Measurements from ENCODE around the gene POU2F3. TPM values are rescaled to one million over a fixed set of nuclear protein-coding genes. Genes with fewer than 3 reads are reported as not detected.
A peak's percentile ranks its signal among the peaks of the same experiment; 100 is the strongest.

POU2F3 gene
- total and polyA plus RNA-seq, 5 donors = 0.05 to 0.31 (median 0.20) TPM; not detected in 1

DNA sequence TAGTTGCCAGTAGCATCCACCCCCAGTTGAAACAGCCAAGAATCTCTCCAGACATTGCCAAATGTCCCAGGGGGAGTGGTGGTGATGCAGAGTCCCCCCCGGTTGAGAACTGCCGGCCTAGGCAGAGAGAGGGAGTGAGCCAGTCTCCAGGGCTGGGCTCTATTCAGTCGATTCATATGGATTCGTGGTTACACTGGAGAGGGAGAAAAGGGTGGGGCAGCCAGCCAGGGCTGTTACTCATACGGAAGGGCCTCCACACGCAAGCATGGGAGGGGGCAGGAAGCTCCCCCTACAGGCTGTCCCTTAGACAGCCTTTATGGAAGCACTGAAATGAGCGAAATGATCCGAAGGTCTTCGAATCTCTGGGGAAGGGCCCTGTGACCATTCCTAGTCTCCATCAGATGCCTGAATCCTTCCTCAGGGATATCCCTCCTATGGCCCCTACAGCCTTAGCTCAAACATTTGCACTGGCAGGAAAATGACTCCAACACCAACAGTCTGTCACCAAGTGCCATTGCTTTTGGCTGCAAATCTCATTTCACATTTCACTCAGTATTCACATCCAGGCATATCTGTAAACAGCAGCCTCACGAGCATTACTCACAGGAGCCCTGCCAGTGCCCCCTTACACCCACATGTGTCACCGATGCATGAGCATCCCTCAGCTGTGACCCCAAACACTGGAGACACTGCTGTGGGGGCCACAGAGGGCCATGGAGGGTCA, 66.7 kb downstream of the POU2F3 start:
- Histone ChIP-seq H3K4me3 (ENCODE audit: low read length) (no peak overlapping the region), H3K27ac (ENCODE audit: low read length) (no peak overlapping the region), H3K9me3 (ENCODE audit: control insufficient read depth, low read length) (no peaks in the 10 kb centered on the region), H3K27me3 (ENCODE audit: control insufficient read depth, insufficient read depth) (no peaks in the 10 kb centered on the region), H3K4me1 (ENCODE audit: control insufficient read depth, insufficient read depth, low read length) (no peaks in the 10 kb centered on the region)
- peak; percentile 17 to 49 for ATAC-seq
- intact Hi-C loops (cut with DNase I) = no loop called here
- DNase-seq = peak in 2 of 3 donors; percentile 74
- 45% methylated on average over 11 of the region's 11 CpGs for WGBS

DNA sequence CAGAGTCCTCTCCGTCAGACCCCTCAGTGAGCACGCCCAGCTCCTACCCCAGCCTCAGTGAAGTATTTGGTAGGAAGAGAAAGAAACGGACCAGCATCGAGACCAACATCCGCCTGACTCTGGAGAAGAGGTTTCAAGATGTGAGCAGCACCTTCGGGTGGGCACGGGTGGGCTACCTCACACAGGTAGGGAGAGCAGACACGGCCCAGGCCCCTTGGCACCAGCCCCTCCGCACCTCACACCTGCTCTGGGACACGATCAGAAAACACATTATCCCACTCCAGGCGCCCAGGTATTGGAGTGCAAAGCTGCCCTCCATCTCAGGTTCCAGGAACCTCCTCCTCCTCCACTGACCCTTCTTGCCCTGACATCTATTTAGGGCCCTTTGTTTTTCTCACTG, 67.5 kb downstream of the POU2F3 start:
- H3K4me3 ChIP-seq (ENCODE audit: low read length) = no peak overlapping the region
- H3K4me1 ChIP-seq (ENCODE audit: control insufficient read depth, insufficient read depth, low read length) = no peaks in the 10 kb centered on the region
- H3K27me3 ChIP-seq (ENCODE audit: control insufficient read depth, insufficient read depth) = no peaks in the 10 kb centered on the region
- intact Hi-C loops (cut with DNase I) = no loop called here
- 93% methylated on average over 11 of the region's 11 CpGs for WGBS
- H3K27ac ChIP-seq (ENCODE audit: low read length) = no peak overlapping the region
- no peak for ATAC-seq
- H3K9me3 ChIP-seq (ENCODE audit: control insufficient read depth, low read length) = no peaks in the 10 kb centered on the region
- no peak for DNase-seq

DNA sequence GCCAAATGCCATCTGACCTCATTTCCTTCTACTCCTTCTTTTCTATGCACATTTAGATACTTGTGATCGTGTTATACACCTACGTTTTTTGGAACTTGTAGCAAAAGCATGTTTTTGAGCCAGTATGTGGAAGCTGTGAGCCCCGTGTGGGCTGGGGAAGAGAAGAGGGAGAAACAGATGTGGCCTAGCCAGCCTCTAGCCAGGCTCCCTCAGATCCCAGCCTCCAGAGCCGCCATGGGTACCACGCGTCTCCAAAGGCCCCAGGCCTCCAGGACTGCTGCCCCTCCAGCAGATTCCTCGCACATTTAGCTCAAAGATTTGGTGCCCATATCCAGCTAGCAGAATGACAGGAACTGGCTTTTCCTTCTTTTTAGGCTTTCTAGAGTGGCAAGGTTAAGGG, 68.1 kb downstream of the POU2F3 start:
- Histone ChIP-seq H3K9me3 (ENCODE audit: control insufficient read depth, low read length) (no peaks in the 10 kb centered on the region), H3K4me3 (ENCODE audit: low read length) (no peak overlapping the region), H3K27ac (ENCODE audit: low read length) (no peak overlapping the region), H3K4me1 (ENCODE audit: control insufficient read depth, insufficient read depth, low read length) (no peaks in the 10 kb centered on the region), H3K27me3 (ENCODE audit: control insufficient read depth, insufficient read depth) (no peaks in the 10 kb centered on the region)
- ATAC-seq = no peak
- intact Hi-C loops (cut with DNase I) = no loop called here
- WGBS = 82% methylated on average over 7 of the region's 7 CpGs
- DNase-seq = no peak

DNA sequence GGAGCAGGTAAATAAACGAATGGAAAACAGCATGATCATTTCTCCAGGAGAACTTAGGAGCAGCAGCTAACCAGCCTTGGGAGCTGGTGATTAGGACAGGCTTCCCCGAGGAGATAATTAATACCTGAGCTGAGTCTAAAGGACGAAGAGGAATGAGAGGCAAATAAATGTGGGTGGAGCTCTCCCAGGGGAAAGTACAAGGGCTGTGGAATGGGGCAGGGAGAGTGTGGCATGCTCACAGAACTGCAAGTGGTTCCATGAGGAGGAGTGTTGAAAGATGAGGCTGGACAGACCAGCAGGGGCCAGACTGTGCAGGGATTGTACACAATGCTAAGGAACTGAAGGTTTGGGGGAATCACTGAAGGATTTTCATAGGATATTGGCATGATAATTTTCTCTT, 70.9 kb downstream of the POU2F3 start:
- no peaks in the 10 kb centered on the region for H3K27me3 ChIP-seq (ENCODE audit: control insufficient read depth, insufficient read depth)
- H3K4me1 ChIP-seq (ENCODE audit: control insufficient read depth, insufficient read depth, low read length) = peaks cover 5% of the 10 kb centered on the region
- DNase-seq (no peak), ATAC-seq (no peak)
- 75% methylated on average over 3 of the region's 3 CpGs for WGBS
- intact Hi-C loops (cut with DNase I) = no loop called here
- no peak overlapping the region for H3K4me3 ChIP-seq (ENCODE audit: low read length)
- no peaks in the 10 kb centered on the region for H3K9me3 ChIP-seq (ENCODE audit: control insufficient read depth, low read length)
- no peak overlapping the region for H3K27ac ChIP-seq (ENCODE audit: low read length)

DNA sequence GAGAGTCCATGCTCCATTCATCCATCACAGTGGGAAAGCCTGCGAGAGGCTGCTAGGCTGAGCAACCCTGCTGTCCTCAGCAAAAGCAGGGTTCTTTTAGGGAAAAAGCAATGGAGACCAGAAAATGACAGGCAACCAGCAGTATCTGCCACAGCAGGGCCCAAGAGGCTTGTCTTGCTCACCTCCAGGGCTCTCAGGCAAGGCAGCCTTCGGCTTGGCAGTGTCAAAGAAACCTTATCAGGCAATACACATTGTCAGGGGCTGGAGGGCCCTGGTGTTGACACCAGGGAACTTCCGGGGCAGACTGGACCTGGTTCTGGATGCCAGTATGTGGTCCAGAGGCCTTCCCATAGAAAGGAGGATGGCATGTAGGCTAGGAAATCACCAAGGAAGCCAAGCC, 74.9 kb downstream of the POU2F3 start:
- intact Hi-C loops (cut with DNase I) = no loop called here
- ATAC-seq (no peak), DNase-seq (peak in 1 of 3 donors; percentile 24)
- Histone ChIP-seq H3K4me1 (ENCODE audit: control insufficient read depth, insufficient read depth, low read length) (peaks cover 17% of the 10 kb centered on the region), H3K27ac (ENCODE audit: low read length) (no peak overlapping the region), H3K27me3 (ENCODE audit: control insufficient read depth, insufficient read depth) (no peaks in the 10 kb centered on the region), H3K9me3 (ENCODE audit: control insufficient read depth, low read length) (no peaks in the 10 kb centered on the region), H3K4me3 (ENCODE audit: low read length) (no peak overlapping the region)
- WGBS = 65% methylated on average over 3 of the region's 3 CpGs

DNA sequence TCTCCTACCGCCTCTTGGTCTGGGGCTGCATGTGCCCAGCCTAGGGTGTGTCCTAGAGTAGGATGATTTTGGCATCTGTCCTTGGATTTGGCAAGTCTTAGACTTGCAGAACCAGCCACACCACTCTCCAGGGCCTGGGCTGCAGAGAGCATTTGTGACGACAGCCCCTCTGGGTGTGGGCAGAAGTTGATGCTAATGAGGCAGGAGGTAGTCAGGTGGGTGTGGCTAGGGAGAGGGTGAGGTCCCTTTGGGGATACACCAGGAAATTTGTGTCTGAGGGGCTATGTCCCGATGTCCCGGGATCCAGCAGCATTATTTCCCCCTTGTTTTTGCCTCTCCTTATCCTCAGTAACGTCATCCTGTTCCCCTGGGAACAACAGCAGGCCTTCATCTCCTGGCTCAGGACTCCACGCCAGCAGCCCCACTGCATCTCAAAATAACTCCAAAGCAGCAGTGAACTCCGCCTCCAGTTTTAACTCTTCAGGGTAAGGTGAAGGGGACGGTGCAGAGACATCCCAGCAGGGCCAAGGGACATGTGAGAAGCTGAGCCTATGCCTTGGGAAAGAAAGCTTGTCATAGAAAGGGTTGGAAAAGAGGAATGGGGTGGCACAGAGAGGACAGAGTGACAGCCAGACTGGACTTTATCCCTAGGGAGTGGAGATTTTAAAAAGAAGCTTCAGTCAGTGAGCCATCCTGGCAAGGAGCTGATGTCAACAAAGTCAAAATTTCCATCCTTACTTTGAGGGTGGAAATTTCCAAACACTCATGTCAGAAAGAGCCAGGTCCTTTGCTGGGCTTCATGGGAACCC, 77.1 kb downstream of the POU2F3 start:
- no peak overlapping the region for H3K4me3 ChIP-seq (ENCODE audit: low read length)
- peak; percentile 81 to 85 for ATAC-seq
- no peaks in the 10 kb centered on the region for H3K27me3 ChIP-seq (ENCODE audit: control insufficient read depth, insufficient read depth)
- intact Hi-C loops (cut with DNase I) = no loop called here
- H3K9me3 ChIP-seq (ENCODE audit: control insufficient read depth, low read length) = no peaks in the 10 kb centered on the region
- 15% methylated on average over 8 of the region's 8 CpGs for WGBS
- DNase-seq = peak; percentile 72 to 86 (median 86)
- H3K4me1 ChIP-seq (ENCODE audit: control insufficient read depth, insufficient read depth, low read length) = peaks cover 17% of the 10 kb centered on the region
- H3K27ac ChIP-seq (ENCODE audit: low read length) = peak overlapping the region; percentile 75

GRCh38 chr11:120317689-120318480, 77.9 kb downstream of the POU2F3 start:
- Histone ChIP-seq H3K27me3 (ENCODE audit: control insufficient read depth, insufficient read depth) (no peaks in the 10 kb centered on the region), H3K9me3 (ENCODE audit: control insufficient read depth, low read length) (no peaks in the 10 kb centered on the region), H3K4me3 (ENCODE audit: low read length) (no peak overlapping the region), H3K4me1 (ENCODE audit: control insufficient read depth, insufficient read depth, low read length) (peaks cover 17% of the 10 kb centered on the region), H3K27ac (ENCODE audit: low read length) (peak overlapping the region; percentile 75)
- intact Hi-C loops (cut with DNase I) = no loop called here
- ATAC-seq (no peak), DNase-seq (peak in 1 of 3 donors; percentile 37)
- 87% methylated on average over 10 of the region's 10 CpGs for WGBS

- no peaks in the 10 kb centered on the region for H3K27me3 ChIP-seq (ENCODE audit: control insufficient read depth, insufficient read depth)
- no peak for DNase-seq
- 77% methylated on average over 4 of the region's 4 CpGs for WGBS
- no peak overlapping the region for H3K4me3 ChIP-seq (ENCODE audit: low read length)
- H3K27ac ChIP-seq (ENCODE audit: low read length) = no peak overlapping the region
- intact Hi-C loops (cut with DNase I) = no loop called here
- ATAC-seq = no peak
- peaks cover 17% of the 10 kb centered on the region for H3K4me1 ChIP-seq (ENCODE audit: control insufficient read depth, insufficient read depth, low read length)
- H3K9me3 ChIP-seq (ENCODE audit: control insufficient read depth, low read length) = no peaks in the 10 kb centered on the region
These were observed 79.0 kb downstream of the POU2F3 start for GRCh38 chr11:120318906-120319305.

GRCh38 chr11:120324932-120325810, 85.2 kb downstream of the POU2F3 start, which contains the start of gene TLCD5:
TSS of gene TLCD5 (plus strand) at chr11:120325299. CDS start at chr11:120327442, 2,143 bp downstream.
- peak; percentile 75 to 91 (median 88) for DNase-seq
- peak within 1 kb of the TSS; percentile 87 for H3K27ac ChIP-seq (ENCODE audit: low read length)
- H3K4me1 ChIP-seq (ENCODE audit: control insufficient read depth, insufficient read depth, low read length) = no peaks in the 10 kb centered on the region
- H3K4me3 ChIP-seq (ENCODE audit: low read length) = peak within 1 kb of the TSS; percentile 76
- no peaks in the 10 kb centered on the region for H3K27me3 ChIP-seq (ENCODE audit: control insufficient read depth, insufficient read depth)
- H3K9me3 ChIP-seq (ENCODE audit: control insufficient read depth, low read length) = no peaks in the 10 kb centered on the region
- peak; percentile 80 to 81 for ATAC-seq
- WGBS = under 1% methylated on average over 80 of the region's 84 CpGs
- intact Hi-C loops (cut with DNase I) = no loop called here

DNA sequence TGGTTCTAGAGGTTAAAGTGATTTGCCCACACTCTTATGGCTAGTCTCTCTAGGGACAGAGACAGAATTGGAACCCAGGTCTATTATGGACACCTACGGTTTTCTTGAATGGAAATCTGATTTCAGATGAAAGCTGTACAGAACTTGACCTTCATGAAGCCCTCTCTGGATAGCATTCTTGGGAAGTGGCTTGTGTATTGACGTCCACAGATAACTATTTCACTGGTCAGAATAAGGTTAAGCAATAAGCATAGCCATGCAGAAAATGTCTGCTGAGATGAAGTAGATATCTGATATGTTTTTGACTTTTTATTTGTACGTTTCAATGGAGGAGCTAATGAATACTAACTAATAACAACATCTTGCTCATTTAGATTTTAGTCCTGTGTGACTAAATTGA, 86.3 kb downstream of the POU2F3 start:
- no peaks in the 10 kb centered on the region for H3K27me3 ChIP-seq (ENCODE audit: control insufficient read depth, insufficient read depth)
- 21% methylated on average over 3 of the region's 3 CpGs for WGBS
- peak; percentile 7 to 50 for ATAC-seq
- no peaks in the 10 kb centered on the region for H3K9me3 ChIP-seq (ENCODE audit: control insufficient read depth, low read length)
- no peak overlapping the region for H3K27ac ChIP-seq (ENCODE audit: low read length)
- DNase-seq = no peak
- H3K4me3 ChIP-seq (ENCODE audit: low read length) = peak overlapping the region; percentile 76
- intact Hi-C loops (cut with DNase I) = no loop called here
- H3K4me1 ChIP-seq (ENCODE audit: control insufficient read depth, insufficient read depth, low read length) = no peaks in the 10 kb centered on the region
